Brain microvascular endothelial cell (primary cell): ENCODE data around the gene GLP2R.

Experiments used
- DNase-seq: peaks from one replicate; pipeline ENCODE4 v3.0.0-alpha.2; 2020
- H3K27ac ChIP-seq: fragments of 250-450 bp; sonication (Bioruptor Pico); 2 replicates; pipeline ENCODE4 v1.5.1; 2020; ENCODE audit warnings: mild to moderate bottlenecking, moderate library complexity
- H3K27me3 ChIP-seq: fragments of 250-450 bp; sonication (Bioruptor Pico); replicated peaks from 2 replicates; pipeline ENCODE4 v1.5.1; 2020; ENCODE audit warnings: mild to moderate bottlenecking
- H3K36me3 ChIP-seq: fragments of 250-450 bp; sonication (Bioruptor Pico); replicated peaks from 2 replicates; pipeline ENCODE4 v1.5.1; 2020; ENCODE audit warnings: mild to moderate bottlenecking
- H3K4me3 ChIP-seq: 2 replicates; pipeline ENCODE4 v1.5.1; 2011; ENCODE audit warnings: low read depth, mild to moderate bottlenecking, control low read depth, low read length, moderate library complexity
- CTCF ChIP-seq: IDR thresholded peaks from 2 replicates; pipeline ENCODE4 v1.5.1; 2011; ENCODE audit warnings: low read depth, mild to moderate bottlenecking, moderate library complexity, low read length, control low read depth, inconsistent platforms; ENCODE audit errors: missing control alignments
- in situ Hi-C: cut with HindIII; loops from 2 replicates; pipeline ENCODE4 v1.10.0; 2017; ENCODE audit warnings: low sequenced_read_pairs, low pct_ligation_motif_present

Gene GLP2R

GRCh38 chr17:9844153-9844552 is 18.4 kb downstream of the GLP2R start:
- no peaks in the 10 kb centered on the region for H3K36me3 ChIP-seq
- DNase-seq = no peak
- TF ChIP-seq CTCF = no peak
- in situ Hi-C loops = no loop called here
- H3K27me3 ChIP-seq = no peaks in the 10 kb centered on the region
- H3K4me3 ChIP-seq = no peak overlapping the region
- H3K27ac ChIP-seq = no peak overlapping the region

GRCh38 chr17:9845306-9845705 is 19.6 kb downstream of the GLP2R start:
- Histone ChIP-seq H3K27me3 (no peaks in the 10 kb centered on the region), H3K27ac (no peak overlapping the region), H3K4me3 (no peak overlapping the region), H3K36me3 (no peaks in the 10 kb centered on the region)
- in situ Hi-C loops = no loop called here
- TF ChIP-seq CTCF = no peak
- DNase-seq = no peak

GRCh38 chr17:9850151-9850550 is 24.4 kb downstream of the GLP2R start:
- H3K4me3 ChIP-seq = no peak overlapping the region
- no peak for DNase-seq
- in situ Hi-C loops = no loop called here

GRCh38 chr17:9854255-9854654 is 28.5 kb downstream of the GLP2R start:
- DNase-seq = no peak
- in situ Hi-C loops = no loop called here
- H3K27ac ChIP-seq = no peak overlapping the region
- no peaks in the 10 kb centered on the region for H3K27me3 ChIP-seq
- no peak overlapping the region for H3K4me3 ChIP-seq
- no peak for TF ChIP-seq CTCF
- H3K36me3 ChIP-seq = no peaks in the 10 kb centered on the region

More at GRCh38 chr17:9850151-9850550, 24.4 kb downstream of the GLP2R start:
- Histone ChIP-seq H3K27me3 (no peaks in the 10 kb centered on the region), H3K27ac (no peak overlapping the region), H3K36me3 (no peaks in the 10 kb centered on the region)
- no peak for TF ChIP-seq CTCF

- Histone ChIP-seq H3K4me3 (no peak overlapping the region), H3K36me3 (no peaks in the 10 kb centered on the region), H3K27ac (no peak overlapping the region), H3K27me3 (no peaks in the 10 kb centered on the region)
- in situ Hi-C loops = no loop called here
- no peak for DNase-seq
- no peak for TF ChIP-seq CTCF
Observed at GRCh38 chr17:9855036-9855435, 29.3 kb downstream of the GLP2R start.

- Histone ChIP-seq H3K27ac (no peak overlapping the region), H3K4me3 (no peak overlapping the region), H3K36me3 (no peaks in the 10 kb centered on the region), H3K27me3 (no peaks in the 10 kb centered on the region)
- in situ Hi-C loops = no loop called here
- no peak for TF ChIP-seq CTCF
- no peak for DNase-seq
Observed at GRCh38 chr17:9859781-9860180, 34.1 kb downstream of the GLP2R start.
